Measurements from ENCODE around the gene LATS2. TPM values are rescaled to one million over a fixed set of nuclear protein-coding genes. Genes with fewer than 3 reads are reported as not detected.

The LATS2 gene
- total RNA-seq, 1 experiment from 2014 or later, result 18.8 TPM

- POLR2A ChIA-PET, result no interaction called here
- no peak for TF ChIP-seq ATF3 (IDR thresholded peaks at IDR 0.05)
- TF ChIP-seq, protein P1, sequence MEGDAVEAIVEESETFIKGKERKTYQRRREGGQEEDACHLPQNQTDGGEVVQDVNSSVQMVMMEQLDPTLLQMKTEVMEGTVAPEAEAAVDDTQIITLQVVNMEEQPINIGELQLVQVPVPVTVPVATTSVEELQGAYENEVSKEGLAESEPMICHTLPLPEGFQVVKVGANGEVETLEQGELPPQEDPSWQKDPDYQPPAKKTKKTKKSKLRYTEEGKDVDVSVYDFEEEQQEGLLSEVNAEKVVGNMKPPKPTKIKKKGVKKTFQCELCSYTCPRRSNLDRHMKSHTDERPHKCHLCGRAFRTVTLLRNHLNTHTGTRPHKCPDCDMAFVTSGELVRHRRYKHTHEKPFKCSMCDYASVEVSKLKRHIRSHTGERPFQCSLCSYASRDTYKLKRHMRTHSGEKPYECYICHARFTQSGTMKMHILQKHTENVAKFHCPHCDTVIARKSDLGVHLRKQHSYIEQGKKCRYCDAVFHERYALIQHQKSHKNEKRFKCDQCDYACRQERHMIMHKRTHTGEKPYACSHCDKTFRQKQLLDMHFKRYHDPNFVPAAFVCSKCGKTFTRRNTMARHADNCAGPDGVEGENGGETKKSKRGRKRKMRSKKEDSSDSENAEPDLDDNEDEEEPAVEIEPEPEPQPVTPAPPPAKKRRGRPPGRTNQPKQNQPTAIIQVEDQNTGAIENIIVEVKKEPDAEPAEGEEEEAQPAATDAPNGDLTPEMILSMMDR (IDR thresholded peaks at IDR 0.05 in 2 of 3, conservative IDR thresholded peaks at IDR 0.05 in 1 of 3; ENCODE audit: borderline replicate concordance in 1 of 3, insufficient read depth in 1 of 3, low read depth in 2 of 3, low read length in 2 of 3), result no peak
- Histone ChIP-seq H3K4me1 (ENCODE audit: control insufficient read depth in 1 of 2, insufficient read depth in 2 of 2, low read length in 2 of 2) (peaks cover 29 to 34% of the 10 kb centered on the region in 2 experiments), H3K4me3 (replicated peaks in 1 of 2; ENCODE audit: low read depth in 1 of 2, low read length in 2 of 2) (no peak overlapping the region), H2AFZ (ENCODE audit: low read depth, low read length, poor library complexity, severe bottlenecking) (no peak overlapping the region), H3K27ac (ENCODE audit: low read depth, low read length) (peak overlapping the region; percentile 46; the same call in 1 of the 2 replicates), H3K36me3 (ENCODE audit: control insufficient read depth in 1 of 2, insufficient read depth in 2 of 2, low read length in 2 of 2) (no peaks in the 10 kb centered on the region), H4K20me1 (ENCODE audit: insufficient read depth) (0 out of 2 replicates have a peak, but pooled peaks cover 5% of the 10 kb centered on the region), H3K9me3 (ENCODE audit: control insufficient read depth in 1 of 2, insufficient read depth in 1 of 2, low read depth in 1 of 2, low read length in 2 of 2) (no peaks in the 10 kb centered on the region), H3K79me2 (ENCODE audit: insufficient read depth, low read length) (peaks cover 65% of the 10 kb centered on the region), H3K9ac (ENCODE audit: low read length) (no peak overlapping the region), H3K9me2 (ENCODE audit: insufficient read depth) (no peaks in the 10 kb centered on the region), H3K27me3 (ENCODE audit: insufficient read depth, low read length) (no peaks in the 10 kb centered on the region), H3K4me2 (ENCODE audit: low read length) (no peak overlapping the region)
- no peak for ATAC-seq
- intact Hi-C loops (cut with micrococcal nuclease), result loop anchor here (2.0 kb wide), 1 partner anchor 44 kb away; the partner anchor contains the start of gene LATS2
- CTCF ChIA-PET, result no interaction called here
- RAD21 ChIA-PET (ENCODE audit: low non-redundant PET in 1 of 2, low total read pairs in 2 of 2, uncharacterized antibody in 2 of 2, unreplicated experiment in 2 of 2), result no interaction called here
- no peak for DNase-seq (ENCODE audit: low read depth, low spot score)
- BruUV-seq (replicated peaks), result no TSS peak
Observed at GRCh38 chr13:21016487-21016886, 44.9 kb downstream of the LATS2 start.

DNA sequence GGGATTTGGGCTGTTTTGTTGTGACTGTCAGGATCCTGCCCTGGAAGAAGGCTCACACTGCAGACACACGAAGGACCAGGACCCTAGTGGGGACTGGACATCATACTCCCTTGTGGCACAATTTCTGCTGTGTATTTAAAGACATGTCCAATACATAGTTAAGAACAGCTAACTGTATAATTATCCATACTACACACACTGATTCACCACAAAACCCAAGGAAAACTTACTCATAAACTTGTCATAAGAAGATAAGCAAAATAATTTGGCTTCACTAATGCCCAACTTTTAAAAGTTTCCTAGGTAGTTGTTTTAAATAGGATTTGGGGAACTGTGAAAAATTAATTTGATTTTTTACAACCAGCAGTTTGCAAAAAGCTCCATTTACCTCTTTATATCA is 46.1 kb downstream of the LATS2 start:
- peaks cover 29 to 34% of the 10 kb centered on the region in 2 experiments for H3K4me1 ChIP-seq (ENCODE audit: control insufficient read depth in 1 of 2, insufficient read depth in 2 of 2, low read length in 2 of 2)
- ATAC-seq (no peak), DNase-seq (ENCODE audit: low read depth, low spot score) (no peak)
- H3K4me2 ChIP-seq (ENCODE audit: low read length), result no peak overlapping the region
- no peaks in the 10 kb centered on the region for H3K36me3 ChIP-seq (ENCODE audit: control insufficient read depth in 1 of 2, insufficient read depth in 2 of 2, low read length in 2 of 2)
- intact Hi-C loops (cut with micrococcal nuclease), result no loop called here
- no peak overlapping the region for H2AFZ ChIP-seq (ENCODE audit: low read depth, low read length, poor library complexity, severe bottlenecking)
- CTCF ChIA-PET, result no interaction called here
- RAD21 ChIA-PET (ENCODE audit: low non-redundant PET in 1 of 2, low total read pairs in 2 of 2, uncharacterized antibody in 2 of 2, unreplicated experiment in 2 of 2), result no interaction called here
- H3K79me2 ChIP-seq (ENCODE audit: insufficient read depth, low read length), result peaks cover 74% of the 10 kb centered on the region
- no TSS peak for BruUV-seq (replicated peaks)
- H3K9me3 ChIP-seq (ENCODE audit: control insufficient read depth in 1 of 2, insufficient read depth in 1 of 2, low read depth in 1 of 2, low read length in 2 of 2), result no peaks in the 10 kb centered on the region
- no peak overlapping the region for H3K9ac ChIP-seq (ENCODE audit: low read length)
- no peaks in the 10 kb centered on the region for H3K27me3 ChIP-seq (ENCODE audit: insufficient read depth, low read length)
- POLR2A ChIA-PET, result no interaction called here
- H3K27ac ChIP-seq (ENCODE audit: low read depth, low read length), result no peak overlapping the region
- H3K9me2 ChIP-seq (ENCODE audit: insufficient read depth), result no peaks in the 10 kb centered on the region
- 0 out of 2 replicates have a peak, but pooled peaks cover 4% of the 10 kb centered on the region for H4K20me1 ChIP-seq (ENCODE audit: insufficient read depth)
- no peak overlapping the region for H3K4me3 ChIP-seq (replicated peaks in 1 of 2; ENCODE audit: low read depth in 1 of 2, low read length in 2 of 2)
- TF ChIP-seq ZFX (IDR thresholded peaks at IDR 0.05) (no peak), EGR1 (IDR thresholded peaks at IDR 0.05; ENCODE audit: low read depth) (no peak), EZH2 (IDR thresholded peaks at IDR 0.05) (no peak), RAD21 (IDR thresholded peaks at IDR 0.05; ENCODE audit: low read depth) (no peak), EZH2phosphoT487 (IDR thresholded peaks at IDR 0.05; ENCODE audit: borderline replicate concordance) (no peak), ELF1 (IDR thresholded peaks at IDR 0.05; ENCODE audit: borderline replicate concordance, low read depth) (no peak), POLR2A (IDR thresholded peaks at IDR 0.05; ENCODE audit: borderline replicate concordance, extremely low read depth, insufficient read depth, insufficient read length) (no peak), FOSL1 (IDR thresholded peaks at IDR 0.05; ENCODE audit: low read depth) (no peak)
- TF ChIP-seq, protein P1 (IDR thresholded peaks at IDR 0.05 in 2 of 3, conservative IDR thresholded peaks at IDR 0.05 in 1 of 3; ENCODE audit: borderline replicate concordance in 1 of 3, insufficient read depth in 1 of 3, low read depth in 2 of 3, low read length in 2 of 3), result no peak
- TF ChIP-seq, protein P2, sequence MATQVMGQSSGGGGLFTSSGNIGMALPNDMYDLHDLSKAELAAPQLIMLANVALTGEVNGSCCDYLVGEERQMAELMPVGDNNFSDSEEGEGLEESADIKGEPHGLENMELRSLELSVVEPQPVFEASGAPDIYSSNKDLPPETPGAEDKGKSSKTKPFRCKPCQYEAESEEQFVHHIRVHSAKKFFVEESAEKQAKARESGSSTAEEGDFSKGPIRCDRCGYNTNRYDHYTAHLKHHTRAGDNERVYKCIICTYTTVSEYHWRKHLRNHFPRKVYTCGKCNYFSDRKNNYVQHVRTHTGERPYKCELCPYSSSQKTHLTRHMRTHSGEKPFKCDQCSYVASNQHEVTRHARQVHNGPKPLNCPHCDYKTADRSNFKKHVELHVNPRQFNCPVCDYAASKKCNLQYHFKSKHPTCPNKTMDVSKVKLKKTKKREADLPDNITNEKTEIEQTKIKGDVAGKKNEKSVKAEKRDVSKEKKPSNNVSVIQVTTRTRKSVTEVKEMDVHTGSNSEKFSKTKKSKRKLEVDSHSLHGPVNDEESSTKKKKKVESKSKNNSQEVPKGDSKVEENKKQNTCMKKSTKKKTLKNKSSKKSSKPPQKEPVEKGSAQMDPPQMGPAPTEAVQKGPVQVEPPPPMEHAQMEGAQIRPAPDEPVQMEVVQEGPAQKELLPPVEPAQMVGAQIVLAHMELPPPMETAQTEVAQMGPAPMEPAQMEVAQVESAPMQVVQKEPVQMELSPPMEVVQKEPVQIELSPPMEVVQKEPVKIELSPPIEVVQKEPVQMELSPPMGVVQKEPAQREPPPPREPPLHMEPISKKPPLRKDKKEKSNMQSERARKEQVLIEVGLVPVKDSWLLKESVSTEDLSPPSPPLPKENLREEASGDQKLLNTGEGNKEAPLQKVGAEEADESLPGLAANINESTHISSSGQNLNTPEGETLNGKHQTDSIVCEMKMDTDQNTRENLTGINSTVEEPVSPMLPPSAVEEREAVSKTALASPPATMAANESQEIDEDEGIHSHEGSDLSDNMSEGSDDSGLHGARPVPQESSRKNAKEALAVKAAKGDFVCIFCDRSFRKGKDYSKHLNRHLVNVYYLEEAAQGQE (IDR thresholded peaks at IDR 0.05; ENCODE audit: low read depth), result no peak

Measured in HCT116 (cell line).